A673 (cell line): ENCODE measurements around the gene TEP1.

Experiments
- CTCF ChIP-seq: fragments of 300-800, 200-600 bp; sonication (generic); conservative IDR thresholded peaks from 2 replicates; pipeline ENCODE4 v1.5.1; 2017; ENCODE audit warnings: low read depth, mild to moderate bottlenecking, antibody characterized with exemption, low read length, moderate library complexity, mixed read lengths
- EZH2 ChIP-seq: fragments of 200-600 bp; sonication (generic); IDR thresholded peaks from 2 replicates; pipeline ENCODE4 v1.6.1; 2017; ENCODE audit warnings: borderline replicate concordance, low read depth, mild to moderate bottlenecking, mixed read lengths, antibody characterized with exemption, low read length; ENCODE audit not compliant: poor library complexity, severe bottlenecking

- no peak for TF ChIP-seq CTCF
- TF ChIP-seq EZH2: no peak
Measured at GRCh38 chr14:20345366-20345765, 67.9 kb downstream of the TEP1 start.
